Activated B cell treated with CpG ODN at 0.5 μM for 24 hours (primary cell): ENCODE measurements around the gene MFAP3. TPM values are rescaled to one million over a fixed set of nuclear protein-coding genes. Genes with fewer than 3 reads are reported as not detected.

ENCODE experiments used
- ATAC-seq: fragments of 200-7000 bp; cut with Tn5 transposase; one replicate; pipeline ENCODE4 v1.10.0; 2021; ENCODE audit warnings: low read depth, mild to moderate bottlenecking, moderate library complexity
- CTCF ChIA-PET: fragments of 350-600 bp; sonication (Branson Sonifier 250); formaldehyde crosslinking; loops from one replicate; lab custom pipeline; 2021; ENCODE audit warnings: antibody characterized with exemption; lab: Charles Lee
- POLR2A ChIA-PET: fragments of 350-600 bp; sonication (Branson Sonifier 250); formaldehyde crosslinking; loops from one replicate; lab custom pipeline; 2021; ENCODE audit warnings: antibody characterized with exemption; lab: Charles Lee
- DNase-seq: peaks from one replicate; pipeline ENCODE4 v3.0.0; 2022
- H3K27ac Mint-ChIP-seq: one replicate; pipeline ENCODE4 v1.8.0; 2020; ENCODE audit warnings: mixed read lengths
- H3K27me3 Mint-ChIP-seq: one replicate; pipeline ENCODE4 v1.8.0; 2021; ENCODE audit warnings: mixed read lengths
- H3K36me3 Mint-ChIP-seq: one replicate; pipeline ENCODE4 v1.8.0; 2021; ENCODE audit warnings: low read depth, mixed read lengths
- H3K4me1 Mint-ChIP-seq: one replicate; pipeline ENCODE4 v1.8.0; 2021; ENCODE audit warnings: mixed read lengths
- H3K4me3 Mint-ChIP-seq: one replicate; pipeline ENCODE4 v1.8.0; 2020; ENCODE audit warnings: mild to moderate bottlenecking, mixed read lengths
- H3K9me3 Mint-ChIP-seq: one replicate; pipeline ENCODE4 v1.8.0; 2020; ENCODE audit warnings: mixed read lengths
- CTCF ChIP-seq: fragments of 200-600 bp; IDR thresholded peaks from one replicate; pipeline ENCODE4 v1.8.0; 2022; ENCODE audit warnings: antibody characterized with exemption, mild to moderate bottlenecking
- intact Hi-C: fragments of 100-400 bp; cut with micrococcal nuclease; formaldehyde crosslinking; loops from one replicate; pipeline ENCODE4 v1.15.1; 2024
- total RNA-seq: library from RNA; stranded (reverse); gene quantifications from 2 replicates; pipeline ENCODE4 v1.2.3, GENCODE V29; 2022

The MFAP3 gene
- total RNA-seq, 1 donor from 2014 or later = 20.8 TPM

- ATAC-seq (peak; percentile 43), DNase-seq (no peak)
- POLR2A ChIA-PET = interaction anchor here (0.7 to 2.7 kb wide), 13 partner anchors 12 to 820 kb away, joined by 3 to 23 read pairs (median 3); partner anchors contain the start of genes CNOT8 and GALNT10
- intact Hi-C loops = loop anchor here (1.0 to 5.0 kb wide), 6 partner anchors 152 to 904 kb away; partner anchors contain the start of genes CNOT8, GALNT10, LARP1 and MRPL22
- Mint-ChIP-seq H3K27me3 (no peaks in the 10 kb centered on the region), H3K36me3 (peaks cover 18% of the 10 kb centered on the region), H3K4me3 (peak overlapping the region; percentile 97), H3K4me1 (peaks cover 45% of the 10 kb centered on the region), H3K27ac (peak overlapping the region; percentile 96), H3K9me3 (no peaks in the 10 kb centered on the region)
- CTCF ChIA-PET = no interaction called here
- no peak for TF ChIP-seq CTCF
Observed at GRCh38 chr5:154038261-154038706, 483 bp upstream of the MFAP3 start.

- TF ChIP-seq CTCF = no peak
- intact Hi-C loops = loop anchor here (2.0 to 5.0 kb wide), 2 partner anchors 715 to 903 kb away; partner anchors contain the start of genes LARP1 and MRPL22
- ChIA-PET POLR2A (interaction anchor here (0.6 to 2.7 kb wide), 10 partner anchors 17 to 819 kb away, joined by 3 to 23 read pairs (median 5); partner anchors contain the start of genes CNOT8 and GALNT10), CTCF (interaction anchor here (1.4 kb wide), 1 partner anchor 33 kb away, joined by 4 read pairs; no protein-coding TSS in a partner anchor)
- Mint-ChIP-seq H3K27ac (peak overlapping the region; percentile 96), H3K9me3 (no peaks in the 10 kb centered on the region), H3K4me3 (peak overlapping the region; percentile 97), H3K4me1 (peaks cover 47% of the 10 kb centered on the region), H3K27me3 (no peaks in the 10 kb centered on the region), H3K36me3 (peaks cover 16% of the 10 kb centered on the region)
- DNase-seq (no peak), ATAC-seq (no peak)
Observed at GRCh38 chr5:154039458-154039829, 677 bp downstream of the MFAP3 start.

- POLR2A ChIA-PET = no interaction called here
- no peak for TF ChIP-seq CTCF
- no peak for ATAC-seq
- intact Hi-C loops = no loop called here
- no peak overlapping the region for H3K27ac Mint-ChIP-seq
- H3K4me3 Mint-ChIP-seq = no peak overlapping the region
- H3K9me3 Mint-ChIP-seq = no peaks in the 10 kb centered on the region
- H3K4me1 Mint-ChIP-seq = peaks cover 47% of the 10 kb centered on the region
- CTCF ChIA-PET = no interaction called here
- H3K27me3 Mint-ChIP-seq = no peaks in the 10 kb centered on the region
- DNase-seq = no peak
- peaks cover 30% of the 10 kb centered on the region for H3K36me3 Mint-ChIP-seq
Observed at GRCh38 chr5:154042766-154043165, 4.0 kb downstream of the MFAP3 start.

GRCh38 chr5:154044099-154044498, 5.3 kb downstream of the MFAP3 start:
- intact Hi-C loops = no loop called here
- no peak for DNase-seq
- POLR2A ChIA-PET = no interaction called here

GRCh38 chr5:154044581-154044980, 5.8 kb downstream of the MFAP3 start:
- Mint-ChIP-seq H3K9me3 (no peaks in the 10 kb centered on the region), H3K27ac (no peak overlapping the region), H3K36me3 (peaks cover 23% of the 10 kb centered on the region), H3K4me1 (peaks cover 29% of the 10 kb centered on the region), H3K4me3 (no peak overlapping the region), H3K27me3 (no peaks in the 10 kb centered on the region)
- ATAC-seq (no peak), DNase-seq (no peak)
- CTCF ChIA-PET = no interaction called here
- TF ChIP-seq CTCF = no peak
- POLR2A ChIA-PET = no interaction called here
- intact Hi-C loops = no loop called here

More at GRCh38 chr5:154044099-154044498, 5.3 kb downstream of the MFAP3 start:
- CTCF ChIA-PET = no interaction called here
- Mint-ChIP-seq H3K36me3 (peaks cover 22% of the 10 kb centered on the region), H3K4me1 (peaks cover 34% of the 10 kb centered on the region), H3K27me3 (no peaks in the 10 kb centered on the region), H3K9me3 (no peaks in the 10 kb centered on the region), H3K27ac (no peak overlapping the region), H3K4me3 (no peak overlapping the region)
- ATAC-seq = no peak
- no peak for TF ChIP-seq CTCF
